Activated naive CD4-positive, alpha-beta T cell treated with anti-CD3 and anti-CD28 coated beads, Interleukin-2, amount 50 U/mL, for 24 hours (primary cell): Measurements from ENCODE around the gene SEMA4D.
A peak's percentile ranks its signal among the peaks of the same experiment; 100 is the strongest.
"Not testable (repeated sequence)": the region's sequence is repeated elsewhere in the genome, so short reads cannot be mapped to it uniquely, and the experiment has no call there.

ENCODE experiments used
- H3K27ac Mint-ChIP-seq: one replicate; pipeline ENCODE4 v1.8.0; 2021; ENCODE audit warnings: mild to moderate bottlenecking, mixed read lengths
- H3K27me3 Mint-ChIP-seq: one replicate; pipeline ENCODE4 v1.8.0; 2021; ENCODE audit warnings: mixed read lengths
- H3K36me3 Mint-ChIP-seq: one replicate; pipeline ENCODE4 v1.8.0; 2021; ENCODE audit warnings: mixed read lengths
- H3K4me1 Mint-ChIP-seq: one replicate; pipeline ENCODE4 v1.8.0; 2021; ENCODE audit warnings: mixed read lengths
- H3K4me3 Mint-ChIP-seq: one replicate; pipeline ENCODE4 v1.8.0; 2021; ENCODE audit warnings: mild to moderate bottlenecking, mixed read lengths
- H3K9me3 Mint-ChIP-seq: one replicate; pipeline ENCODE4 v1.8.0; 2021; ENCODE audit warnings: mixed read lengths

SEMA4D gene

DNA sequence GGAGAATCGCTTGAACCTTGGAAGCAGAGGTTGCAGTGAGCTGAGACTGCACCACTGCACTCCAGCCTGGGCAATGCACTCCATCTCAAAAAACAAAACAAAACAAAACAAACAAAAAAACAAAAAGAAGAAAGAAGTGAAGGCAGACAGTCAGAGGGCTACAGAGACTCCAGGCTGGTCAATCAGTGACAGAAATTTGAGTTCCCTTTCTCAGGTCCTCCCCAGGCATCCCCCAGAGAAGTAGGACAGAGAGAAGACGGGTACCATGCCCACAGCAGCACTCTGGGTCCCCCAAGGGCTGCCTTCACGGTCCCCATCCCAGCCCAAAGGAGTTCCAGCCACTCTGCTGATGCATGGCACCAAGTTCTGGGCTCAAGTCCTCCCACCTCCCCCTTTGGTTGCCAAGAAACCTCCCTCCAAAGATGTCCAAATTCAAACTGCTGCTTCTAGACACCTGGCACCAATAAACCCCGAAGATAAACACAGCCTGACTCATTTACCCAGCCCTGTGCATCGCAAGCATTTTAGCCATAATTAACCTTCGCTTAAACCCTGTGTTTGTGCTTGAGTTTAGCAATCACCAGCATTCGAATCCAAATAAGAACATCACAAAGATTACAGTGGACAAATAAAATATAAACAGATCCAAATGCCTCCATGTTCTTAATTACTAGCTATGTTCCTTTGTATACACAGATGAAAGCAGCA lies 24.0 kb downstream of the SEMA4D start:
- Mint-ChIP-seq H3K9me3 (no peaks in the 10 kb centered on the region), H3K27ac (peak overlapping the region; percentile 96)

DNA sequence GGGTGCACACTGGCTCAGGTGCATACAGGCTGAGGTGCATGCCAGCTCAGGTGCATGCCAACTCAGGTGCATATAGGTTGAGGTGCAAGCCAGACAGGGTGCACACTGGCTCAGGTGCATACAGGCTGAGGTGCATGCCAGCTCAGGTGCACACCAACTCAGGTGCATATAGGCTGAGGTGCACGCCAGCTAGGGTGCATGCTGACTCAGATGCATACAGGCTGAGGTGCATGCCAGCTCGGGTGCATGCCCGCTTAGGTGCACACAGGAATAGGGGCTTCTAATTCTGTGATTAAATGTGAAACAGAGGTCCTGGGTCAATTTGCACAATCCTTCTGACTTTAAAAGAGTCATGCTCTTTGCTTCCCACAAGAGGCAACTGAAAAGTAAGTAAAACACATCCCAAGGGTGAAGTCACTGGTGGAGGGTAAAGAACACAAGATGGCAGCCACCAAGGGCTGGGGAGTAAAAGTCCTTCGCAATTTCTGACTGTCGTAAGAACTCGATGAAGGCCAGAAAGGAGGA lies 26.1 kb downstream of the SEMA4D start:
- H3K27ac Mint-ChIP-seq: peak overlapping the region; percentile 85
- H3K4me3 Mint-ChIP-seq: peak overlapping the region; percentile 55
- peaks cover 42% of the 10 kb centered on the region for H3K36me3 Mint-ChIP-seq
- H3K27me3 Mint-ChIP-seq, H3K9me3 Mint-ChIP-seq: not testable (repeated sequence)
- H3K4me1 Mint-ChIP-seq: peaks cover 96% of the 10 kb centered on the region

More for the DNA sequence above, 24.0 kb downstream of the SEMA4D start:
- Mint-ChIP-seq H3K27me3 (no peaks in the 10 kb centered on the region), H3K4me3 (peak overlapping the region; percentile 56), H3K4me1 (peaks cover 96% of the 10 kb centered on the region), H3K36me3 (peaks cover 46% of the 10 kb centered on the region)

DNA sequence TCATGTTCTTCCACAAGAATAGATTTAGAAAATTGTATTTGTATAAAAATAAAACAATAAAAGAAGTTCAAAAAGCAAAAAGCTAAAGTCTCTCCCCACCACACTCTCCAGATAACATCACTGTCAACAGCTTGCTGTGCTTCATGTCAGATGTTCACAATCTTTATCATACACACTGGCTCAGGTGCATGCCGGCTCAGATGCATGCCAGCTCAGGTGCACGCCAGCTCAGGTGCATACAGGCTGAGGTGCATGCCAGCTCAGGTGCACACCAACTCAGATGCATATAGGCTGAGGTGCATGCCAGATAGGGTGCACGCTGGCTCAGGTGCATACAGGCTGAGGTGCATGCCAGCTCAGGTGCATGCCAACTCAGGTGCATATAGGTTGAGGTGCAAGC lies 26.5 kb downstream of the SEMA4D start:
- Mint-ChIP-seq H3K4me3 (peak overlapping the region; percentile 35), H3K27me3 (no peaks in the 10 kb centered on the region), H3K9me3 (no peaks in the 10 kb centered on the region), H3K36me3 (peaks cover 43% of the 10 kb centered on the region), H3K27ac (peak overlapping the region; percentile 89), H3K4me1 (peaks cover 96% of the 10 kb centered on the region)

DNA sequence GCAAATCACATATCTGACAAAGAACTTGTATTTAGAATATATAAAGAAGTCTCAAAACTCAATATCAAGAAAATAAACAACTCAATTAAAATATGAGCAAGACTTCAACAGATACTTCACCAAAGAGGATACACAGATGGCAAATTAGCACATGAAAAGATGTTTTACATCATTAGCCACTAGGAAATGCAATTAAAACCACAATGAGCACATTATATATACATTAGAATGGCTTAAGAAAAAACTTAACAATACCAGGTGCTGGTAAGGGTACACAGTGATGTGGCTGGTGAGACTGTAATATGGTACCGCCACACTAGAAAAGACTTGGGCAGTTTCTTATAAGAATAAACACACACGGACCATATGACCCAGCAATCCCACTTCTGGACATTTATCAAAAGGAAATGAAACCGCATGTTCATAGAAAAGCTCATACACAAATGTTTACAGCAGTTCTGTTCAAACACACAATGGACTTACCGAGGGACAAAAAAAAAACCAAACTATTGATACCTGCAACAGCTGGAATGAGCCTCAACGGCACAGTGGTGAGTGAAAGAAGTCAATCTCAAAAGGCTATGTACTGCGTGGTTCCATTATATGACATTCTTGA lies 27.6 kb downstream of the SEMA4D start:
- Mint-ChIP-seq H3K4me1 (peaks cover 96% of the 10 kb centered on the region), H3K4me3 (peak overlapping the region; percentile 83), H3K27me3 (no peaks in the 10 kb centered on the region), H3K27ac (peak overlapping the region; percentile 99), H3K9me3 (no peaks in the 10 kb centered on the region), H3K36me3 (peaks cover 40% of the 10 kb centered on the region)

DNA sequence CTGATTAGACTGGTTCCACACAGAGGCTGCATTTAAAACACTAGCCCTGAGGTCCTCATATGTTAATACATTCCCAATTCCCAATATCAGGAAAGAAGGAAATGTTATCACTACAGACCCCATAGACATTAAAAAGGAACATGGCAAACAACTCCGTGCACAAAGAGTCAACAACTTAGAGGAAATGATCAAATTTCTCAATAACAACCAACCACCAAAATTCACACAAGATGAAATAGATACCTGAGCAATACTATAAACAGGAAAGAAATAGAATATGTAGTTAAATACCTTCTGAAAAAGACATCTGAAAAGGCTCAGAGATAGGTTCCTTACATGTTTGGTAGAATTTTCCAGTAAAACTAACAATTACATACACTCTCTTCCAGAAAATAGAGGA lies 28.9 kb downstream of the SEMA4D start:
- H3K27ac Mint-ChIP-seq: peak overlapping the region; percentile 99
- no peaks in the 10 kb centered on the region for H3K27me3 Mint-ChIP-seq
- H3K4me1 Mint-ChIP-seq: peaks cover 96% of the 10 kb centered on the region
- peak overlapping the region; percentile 83 for H3K4me3 Mint-ChIP-seq
- peaks cover 40% of the 10 kb centered on the region for H3K36me3 Mint-ChIP-seq
- no peaks in the 10 kb centered on the region for H3K9me3 Mint-ChIP-seq

DNA sequence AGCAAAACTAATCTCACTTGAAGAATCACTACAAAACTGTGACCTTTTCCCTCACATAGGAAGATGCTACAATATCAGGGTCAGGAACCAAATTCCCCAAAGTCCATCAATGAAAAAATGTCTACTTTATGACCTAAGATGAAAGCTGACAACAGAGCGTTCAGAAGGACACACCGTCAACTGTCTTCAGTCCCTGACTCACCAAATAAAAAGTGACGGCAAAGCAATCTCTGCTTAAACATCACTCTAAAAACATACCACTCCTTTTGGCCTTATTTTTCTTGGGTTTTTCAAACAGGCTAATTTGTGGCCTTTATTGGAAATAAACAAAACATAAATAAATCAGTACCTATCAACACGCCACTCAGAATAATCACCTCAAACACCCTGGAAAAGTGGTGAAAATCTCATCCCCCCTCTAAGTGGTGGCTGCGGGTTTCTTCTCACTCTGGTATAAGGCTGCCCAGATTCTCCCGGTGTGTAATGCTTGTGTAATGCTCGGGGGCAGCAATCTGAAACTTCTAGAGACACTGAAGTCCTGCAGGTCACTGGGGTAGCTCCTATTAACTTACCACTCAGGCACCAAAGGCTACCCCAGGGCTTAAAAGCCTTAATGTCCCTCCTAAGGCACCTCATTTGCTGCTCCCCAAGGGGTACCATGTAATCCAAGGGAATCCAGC lies 29.5 kb downstream of the SEMA4D start:
- Mint-ChIP-seq H3K4me3 (peak overlapping the region; percentile 83), H3K36me3 (peaks cover 40% of the 10 kb centered on the region), H3K4me1 (peaks cover 96% of the 10 kb centered on the region), H3K9me3 (no peaks in the 10 kb centered on the region), H3K27ac (peak overlapping the region; percentile 99), H3K27me3 (no peaks in the 10 kb centered on the region)

DNA sequence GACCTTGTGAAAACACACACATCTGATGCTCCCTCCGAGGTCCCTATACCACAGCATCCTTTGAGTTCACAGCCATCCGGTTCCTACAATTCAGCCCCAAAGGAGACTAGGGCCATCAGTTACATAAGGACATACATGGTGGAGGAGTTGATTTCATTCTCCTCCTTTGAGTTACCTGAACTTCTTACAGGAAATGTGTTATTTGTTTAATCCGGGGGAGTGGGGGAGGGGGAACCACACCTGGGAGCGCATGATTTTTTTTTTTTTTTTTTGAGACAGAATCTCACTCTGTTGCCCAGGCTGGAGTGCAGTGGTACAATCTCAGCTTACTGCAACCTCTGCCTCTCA lies 30.7 kb downstream of the SEMA4D start:
- H3K4me1 Mint-ChIP-seq: peaks cover 98% of the 10 kb centered on the region
- peak overlapping the region; percentile 99 for H3K27ac Mint-ChIP-seq
- no peaks in the 10 kb centered on the region for H3K27me3 Mint-ChIP-seq
- H3K4me3 Mint-ChIP-seq: peak overlapping the region; percentile 84
- peaks cover 42% of the 10 kb centered on the region for H3K36me3 Mint-ChIP-seq
- H3K9me3 Mint-ChIP-seq: no peaks in the 10 kb centered on the region

DNA sequence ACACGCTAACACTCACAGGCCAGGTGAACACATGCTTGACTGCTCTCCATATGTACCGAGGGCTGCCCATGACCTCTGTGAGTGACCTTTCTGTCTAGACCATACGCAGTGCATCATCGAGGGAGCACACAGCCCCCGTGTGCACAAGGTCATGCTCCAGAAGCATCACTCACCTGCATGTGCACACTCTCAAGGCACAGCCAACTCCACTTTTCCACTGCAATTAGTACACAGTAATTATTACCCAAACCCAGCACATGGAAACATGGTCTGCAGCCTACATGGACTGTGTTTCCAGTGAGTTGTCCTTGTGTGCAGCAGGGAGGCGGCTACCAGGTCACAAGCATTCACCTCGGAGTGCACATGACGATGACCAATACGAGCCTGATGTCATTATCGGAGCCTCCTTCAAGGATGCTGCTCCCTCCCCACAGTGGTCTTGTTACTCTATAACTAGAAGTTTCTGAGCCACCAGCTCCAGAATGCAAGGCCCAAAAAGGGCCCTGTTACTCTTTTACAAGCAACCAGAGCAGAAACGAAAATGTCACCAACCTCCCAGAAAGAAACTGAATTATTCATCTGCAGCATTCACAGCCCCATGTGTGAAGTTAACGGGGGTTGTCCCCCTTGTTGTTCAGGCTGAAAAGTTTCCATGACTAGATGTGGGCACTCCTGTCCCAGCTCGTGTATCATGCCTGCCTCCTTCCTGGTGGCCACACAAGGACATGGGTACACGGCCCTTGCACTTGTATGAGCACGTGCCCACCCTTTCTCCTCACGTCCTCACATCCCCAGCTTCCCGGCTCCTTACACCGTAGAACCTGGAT lies 31.2 kb downstream of the SEMA4D start:
- H3K9me3 Mint-ChIP-seq: no peaks in the 10 kb centered on the region
- H3K4me3 Mint-ChIP-seq: peak overlapping the region; percentile 84
- H3K27ac Mint-ChIP-seq: peak overlapping the region; percentile 99
- no peaks in the 10 kb centered on the region for H3K27me3 Mint-ChIP-seq
- H3K36me3 Mint-ChIP-seq: peaks cover 42% of the 10 kb centered on the region
- peaks cover 98% of the 10 kb centered on the region for H3K4me1 Mint-ChIP-seq

DNA sequence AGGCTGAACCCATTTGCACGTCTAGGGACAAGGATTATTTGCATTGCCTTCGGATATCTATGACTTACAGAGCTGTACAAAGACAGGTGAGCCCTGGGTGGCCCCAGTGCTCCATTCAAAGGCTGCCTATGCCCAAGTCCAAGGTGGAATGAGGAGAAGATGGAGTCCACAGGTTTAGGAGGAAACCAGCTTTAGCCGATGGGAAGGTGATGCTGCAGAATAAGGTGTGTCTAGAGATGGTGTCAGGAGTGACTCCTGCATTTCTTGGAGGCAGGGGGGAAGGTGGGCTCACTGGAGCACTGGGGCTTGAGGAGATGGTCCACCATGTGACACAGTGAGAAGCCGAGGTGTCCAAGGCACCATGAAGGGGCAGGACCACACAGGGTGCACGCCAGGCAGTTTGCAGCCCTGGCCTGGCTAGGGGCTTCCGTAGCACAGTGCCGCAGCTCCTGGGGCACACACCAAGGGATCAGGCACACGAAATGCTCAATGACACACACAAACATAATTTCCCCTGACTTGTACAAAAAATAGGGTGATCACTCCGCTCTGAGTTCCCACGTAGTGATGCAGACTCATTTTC lies 32.1 kb downstream of the SEMA4D start:
- Mint-ChIP-seq H3K4me1 (peaks cover 97% of the 10 kb centered on the region), H3K27me3 (no peaks in the 10 kb centered on the region), H3K27ac (peak overlapping the region; percentile 99), H3K9me3 (no peaks in the 10 kb centered on the region), H3K36me3 (peaks cover 40% of the 10 kb centered on the region), H3K4me3 (peak overlapping the region; percentile 84)

DNA sequence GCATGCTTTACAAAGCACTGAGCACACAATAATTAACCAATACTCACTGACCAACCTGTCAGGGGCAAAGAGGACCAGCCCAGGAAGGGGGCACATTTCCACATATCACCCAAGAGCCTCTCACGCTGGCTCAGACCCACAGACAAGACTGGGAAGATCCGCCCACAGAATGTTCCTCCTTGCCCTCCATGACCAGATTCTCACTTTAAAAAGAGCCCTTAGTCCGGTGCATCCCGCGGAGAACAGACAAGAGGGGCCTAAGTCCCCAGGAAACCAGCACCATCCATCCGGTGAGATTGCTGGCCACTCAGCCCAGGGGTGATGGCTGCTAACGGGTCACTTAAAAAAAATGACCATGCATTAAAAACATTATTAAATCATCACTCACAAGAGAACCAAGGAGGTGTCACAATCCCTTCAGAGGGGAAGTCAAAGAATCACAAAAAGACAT lies 32.9 kb downstream of the SEMA4D start:
- Mint-ChIP-seq H3K36me3 (peaks cover 36% of the 10 kb centered on the region), H3K4me1 (peaks cover 97% of the 10 kb centered on the region), H3K9me3 (no peaks in the 10 kb centered on the region), H3K27me3 (no peaks in the 10 kb centered on the region), H3K4me3 (peak overlapping the region; percentile 84), H3K27ac (peak overlapping the region; percentile 97)

DNA sequence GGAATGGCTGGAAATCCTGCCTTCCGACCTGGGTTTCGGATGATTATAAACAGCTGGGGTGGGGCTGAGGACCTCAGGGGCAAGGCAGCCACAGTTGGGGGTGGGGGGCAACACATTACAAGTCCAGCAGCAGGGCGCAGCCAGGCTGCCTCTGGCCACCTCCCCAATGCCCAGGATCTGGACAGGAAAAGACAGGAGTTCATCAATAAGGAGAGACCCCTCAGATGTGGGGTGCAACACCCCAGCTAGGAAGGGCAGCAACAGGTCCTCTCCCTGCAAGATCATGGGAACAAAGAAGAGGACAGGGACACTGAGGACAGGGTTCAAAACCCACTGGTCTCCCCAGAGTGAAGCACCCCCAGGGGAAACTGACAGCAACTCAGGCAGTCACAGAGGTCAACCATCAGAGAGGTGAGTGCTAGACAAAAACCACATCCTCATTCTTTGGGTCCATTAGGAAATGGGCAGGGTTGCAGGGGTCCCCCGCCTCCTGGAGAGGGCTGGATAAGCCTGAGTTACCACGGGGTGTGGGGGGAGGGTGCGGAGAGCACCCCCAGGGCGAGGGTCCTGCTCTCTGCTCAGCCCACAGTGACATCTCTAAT lies 33.5 kb downstream of the SEMA4D start:
- peaks cover 97% of the 10 kb centered on the region for H3K4me1 Mint-ChIP-seq
- H3K27ac Mint-ChIP-seq: peak overlapping the region; percentile 97
- H3K27me3 Mint-ChIP-seq: no peaks in the 10 kb centered on the region
- H3K9me3 Mint-ChIP-seq: no peaks in the 10 kb centered on the region
- peaks cover 31% of the 10 kb centered on the region for H3K36me3 Mint-ChIP-seq
- peak overlapping the region; percentile 84 for H3K4me3 Mint-ChIP-seq

DNA sequence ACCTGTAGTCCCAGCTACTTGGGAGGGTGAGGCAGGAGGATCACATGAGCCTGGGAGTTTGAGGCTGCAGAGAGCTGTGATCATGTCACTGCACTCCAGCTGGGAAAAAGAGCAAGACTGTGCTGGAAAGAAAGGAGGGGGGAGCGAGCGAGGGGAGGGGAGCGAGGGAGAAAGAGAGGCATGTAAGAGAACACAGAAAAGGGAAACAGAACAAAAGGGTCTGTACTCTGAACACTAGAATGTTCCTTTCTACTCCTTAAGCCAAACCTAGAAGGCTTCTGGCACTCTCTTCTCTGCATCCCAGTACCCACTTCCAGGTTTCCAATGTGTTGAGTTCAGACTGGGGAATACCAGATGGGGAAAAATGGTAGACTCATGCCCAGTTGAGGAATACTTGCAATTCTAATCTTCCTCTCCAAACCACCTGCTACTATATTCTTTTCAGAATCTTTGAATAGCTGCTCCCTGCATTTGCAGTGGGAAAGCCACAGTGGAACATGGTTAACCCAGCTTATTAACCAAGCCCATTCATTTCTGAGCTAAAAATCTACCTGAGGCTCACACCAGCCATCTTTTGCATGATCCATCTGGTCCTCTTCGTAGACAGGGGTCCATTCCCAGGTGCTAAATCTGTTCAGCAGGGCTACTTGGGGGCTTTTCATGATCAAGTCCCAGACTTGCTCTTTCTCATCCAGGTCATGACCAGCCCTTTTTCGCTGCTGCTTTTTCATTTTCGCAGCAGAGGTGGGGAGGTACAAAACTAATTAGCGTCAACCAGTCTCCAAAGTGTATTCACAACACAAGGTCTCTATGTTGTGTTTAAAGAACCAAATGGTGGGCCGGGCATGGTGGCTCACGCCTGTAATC lies 34.9 kb downstream of the SEMA4D start:
- Mint-ChIP-seq H3K36me3 (peaks cover 30% of the 10 kb centered on the region), H3K4me3 (peak overlapping the region; percentile 69), H3K27me3 (no peaks in the 10 kb centered on the region), H3K27ac (peak overlapping the region; percentile 97), H3K9me3 (no peaks in the 10 kb centered on the region), H3K4me1 (peaks cover 97% of the 10 kb centered on the region)

DNA sequence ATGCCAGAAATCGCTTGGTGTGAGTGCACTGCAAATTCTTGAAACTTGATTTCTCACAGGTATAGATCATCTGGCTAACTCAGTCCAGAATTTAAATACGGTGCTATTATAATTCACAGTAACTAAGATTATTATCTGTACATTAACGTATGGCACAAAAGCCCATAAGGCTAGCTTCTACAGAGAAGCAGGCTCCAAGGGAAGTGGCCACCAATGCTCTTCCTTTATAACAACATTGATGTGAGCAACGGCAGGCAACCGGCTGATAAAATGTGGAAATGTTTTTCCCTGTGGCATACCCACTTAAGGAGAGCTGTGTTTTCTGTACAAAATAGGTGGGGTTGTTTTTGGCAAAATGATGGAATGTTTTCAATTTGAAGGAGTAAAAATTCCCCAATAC lies 35.7 kb downstream of the SEMA4D start:
- Mint-ChIP-seq H3K27ac (peak overlapping the region; percentile 97), H3K4me1 (peaks cover 95% of the 10 kb centered on the region), H3K27me3 (no peaks in the 10 kb centered on the region), H3K36me3 (peaks cover 29% of the 10 kb centered on the region), H3K9me3 (no peaks in the 10 kb centered on the region), H3K4me3 (peak overlapping the region; percentile 69)

DNA sequence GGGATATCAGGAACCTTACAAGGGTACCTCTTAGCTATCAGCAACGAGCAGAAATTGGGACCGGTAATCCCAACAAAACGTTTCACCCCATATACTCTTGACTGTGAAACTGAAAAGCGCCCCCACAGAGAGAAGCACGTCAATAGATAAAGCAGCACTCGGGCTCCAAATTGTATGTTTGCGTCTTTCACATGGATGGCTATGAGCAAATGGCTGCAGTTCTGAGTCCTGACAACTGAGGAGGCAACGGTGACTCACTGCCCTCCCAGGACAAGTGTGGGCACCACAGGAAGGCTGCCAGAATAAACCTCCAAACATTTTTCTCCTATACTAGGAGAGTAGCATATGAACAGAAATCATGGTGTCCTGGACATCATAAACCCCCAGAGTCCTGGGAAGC lies 36.6 kb downstream of the SEMA4D start:
- no peaks in the 10 kb centered on the region for H3K9me3 Mint-ChIP-seq
- H3K36me3 Mint-ChIP-seq: peaks cover 25% of the 10 kb centered on the region
- H3K4me1 Mint-ChIP-seq: peaks cover 95% of the 10 kb centered on the region
- H3K27ac Mint-ChIP-seq: peak overlapping the region; percentile 87
- H3K4me3 Mint-ChIP-seq: peak overlapping the region; percentile 66
- H3K27me3 Mint-ChIP-seq: no peaks in the 10 kb centered on the region
